Neural progenitor cell (in vitro differentiated cells): ENCODE results near the gene NUP133.

Experiments used
- EZH2 ChIP-seq: fragments of 200-600 bp; sonication (generic); IDR thresholded peaks from 2 replicates; pipeline ENCODE4 v1.6.1; 2017; ENCODE audit warnings: antibody characterized with exemption, mild to moderate bottlenecking, moderate library complexity
- EZH2phosphoT487 ChIP-seq: fragments of 200-600 bp; sonication (generic); IDR thresholded peaks from 2 replicates; pipeline ENCODE4 v1.6.1; 2017; ENCODE audit warnings: antibody characterized with exemption
- TF ChIP-seq, protein P1 (sequence below): fragments of 200-600 bp; sonication (generic); IDR thresholded peaks from 2 replicates; pipeline ENCODE4 v1.5.1; 2017; ENCODE audit warnings: antibody characterized with exemption, mild to moderate bottlenecking

DNA sequence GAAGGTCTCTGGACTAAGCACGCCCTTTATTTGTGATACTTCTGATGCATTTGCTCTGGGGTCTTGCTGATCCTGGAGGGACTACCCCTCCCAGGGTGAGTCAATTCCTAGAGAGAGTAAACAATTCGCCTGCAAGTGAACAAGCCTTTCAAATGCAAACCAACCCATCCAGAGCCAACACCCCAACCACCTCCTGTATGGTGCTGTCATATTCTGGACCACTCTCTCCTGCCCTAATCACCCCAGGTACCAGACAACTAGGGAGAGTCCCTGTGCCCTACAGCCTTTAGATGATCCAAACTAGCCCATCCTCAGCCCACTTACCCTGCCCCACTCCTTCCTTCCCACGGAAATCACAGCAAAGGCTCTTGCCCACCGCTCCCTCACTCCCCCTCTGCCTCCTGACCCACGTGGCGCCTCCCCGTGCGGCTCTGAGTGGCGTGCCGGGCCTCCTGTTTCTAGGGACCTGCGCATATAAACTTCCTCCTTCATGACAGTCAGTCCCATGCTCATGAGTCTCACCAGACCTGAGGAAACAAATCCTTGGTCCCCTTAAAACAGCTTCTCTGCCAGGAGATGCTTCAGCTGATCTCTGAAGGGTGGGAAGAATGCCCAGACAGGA is 111.4 kb downstream of the NUP133 start:
- TF ChIP-seq, protein P1, sequence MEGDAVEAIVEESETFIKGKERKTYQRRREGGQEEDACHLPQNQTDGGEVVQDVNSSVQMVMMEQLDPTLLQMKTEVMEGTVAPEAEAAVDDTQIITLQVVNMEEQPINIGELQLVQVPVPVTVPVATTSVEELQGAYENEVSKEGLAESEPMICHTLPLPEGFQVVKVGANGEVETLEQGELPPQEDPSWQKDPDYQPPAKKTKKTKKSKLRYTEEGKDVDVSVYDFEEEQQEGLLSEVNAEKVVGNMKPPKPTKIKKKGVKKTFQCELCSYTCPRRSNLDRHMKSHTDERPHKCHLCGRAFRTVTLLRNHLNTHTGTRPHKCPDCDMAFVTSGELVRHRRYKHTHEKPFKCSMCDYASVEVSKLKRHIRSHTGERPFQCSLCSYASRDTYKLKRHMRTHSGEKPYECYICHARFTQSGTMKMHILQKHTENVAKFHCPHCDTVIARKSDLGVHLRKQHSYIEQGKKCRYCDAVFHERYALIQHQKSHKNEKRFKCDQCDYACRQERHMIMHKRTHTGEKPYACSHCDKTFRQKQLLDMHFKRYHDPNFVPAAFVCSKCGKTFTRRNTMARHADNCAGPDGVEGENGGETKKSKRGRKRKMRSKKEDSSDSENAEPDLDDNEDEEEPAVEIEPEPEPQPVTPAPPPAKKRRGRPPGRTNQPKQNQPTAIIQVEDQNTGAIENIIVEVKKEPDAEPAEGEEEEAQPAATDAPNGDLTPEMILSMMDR: no peak
- TF ChIP-seq EZH2: no peak
- TF ChIP-seq EZH2phosphoT487: no peak
